SK-N-SH treated with all-trans-retinoic acid at 6 μM for 48 hours (cell line): ENCODE measurements around the gene ZNF558.

Source experiments
- BACH2 ChIP-seq: fragments of 250-450 bp; sonication (Bioruptor Pico); IDR thresholded peaks from 2 replicates; pipeline ENCODE4 v1.9.0; 2021; ENCODE audit warnings: mild to moderate bottlenecking, borderline replicate concordance
- RARB ChIP-seq: fragments of 250-450 bp; sonication (Bioruptor Pico); IDR thresholded peaks from 2 replicates; pipeline ENCODE4 v1.8.0; 2021; ENCODE audit warnings: mild to moderate bottlenecking, moderate library complexity
- SNAI2 ChIP-seq: fragments of 250-450 bp; sonication (Bioruptor Pico); IDR thresholded peaks from 2 replicates; pipeline ENCODE4 v1.5.0; 2020; ENCODE audit warnings: mild to moderate bottlenecking, moderate library complexity
- TCF4 ChIP-seq: fragments of 250-450 bp; sonication (Bioruptor Pico); IDR thresholded peaks from 2 replicates; pipeline ENCODE4 v1.8.0; 2021; ENCODE audit warnings: mild to moderate bottlenecking, moderate library complexity, borderline replicate concordance
- ZFP3 ChIP-seq: fragments of 250-450 bp; sonication (Bioruptor Pico); IDR thresholded peaks from 2 replicates; pipeline ENCODE4 v1.5.0; 2020; ENCODE audit warnings: mild to moderate bottlenecking, moderate library complexity
- ZNF70 ChIP-seq: fragments of 450-650 bp; formaldehyde crosslinking; IDR thresholded peaks from 2 replicates; pipeline ENCODE4 v1.5.0; 2020; ENCODE audit warnings: mild to moderate bottlenecking, moderate library complexity
- TF ChIP-seq, protein P1 (sequence below): fragments of 250-450 bp; sonication (Bioruptor Pico); IDR thresholded peaks from 2 replicates; pipeline ENCODE4 v1.5.1; 2020; ENCODE audit warnings: low read depth, mild to moderate bottlenecking, moderate library complexity

DNA sequence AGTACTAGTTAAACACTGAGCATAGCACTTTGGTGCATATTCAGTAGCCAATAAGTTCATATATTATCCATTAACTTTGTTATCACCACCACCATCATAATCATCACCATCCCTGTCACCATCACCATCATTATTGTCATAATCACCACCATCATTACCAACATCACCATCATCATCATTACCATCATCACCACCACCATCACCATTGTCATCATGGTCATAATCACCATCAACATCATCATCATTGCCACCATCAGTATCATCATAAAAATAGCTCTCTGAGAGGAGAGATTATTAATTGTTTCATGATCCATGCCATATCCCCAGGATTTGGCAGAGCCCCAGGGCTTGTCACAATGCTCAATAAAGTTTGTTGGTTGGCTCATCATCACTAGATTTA is 49.4 kb upstream of the ZNF558 start:
- TF ChIP-seq TCF4 (CRISPR knock-in tag), result no peak
- no peak for TF ChIP-seq ZNF70
- TF ChIP-seq BACH2 (CRISPR knock-in tag), result no peak
- TF ChIP-seq, protein P1, sequence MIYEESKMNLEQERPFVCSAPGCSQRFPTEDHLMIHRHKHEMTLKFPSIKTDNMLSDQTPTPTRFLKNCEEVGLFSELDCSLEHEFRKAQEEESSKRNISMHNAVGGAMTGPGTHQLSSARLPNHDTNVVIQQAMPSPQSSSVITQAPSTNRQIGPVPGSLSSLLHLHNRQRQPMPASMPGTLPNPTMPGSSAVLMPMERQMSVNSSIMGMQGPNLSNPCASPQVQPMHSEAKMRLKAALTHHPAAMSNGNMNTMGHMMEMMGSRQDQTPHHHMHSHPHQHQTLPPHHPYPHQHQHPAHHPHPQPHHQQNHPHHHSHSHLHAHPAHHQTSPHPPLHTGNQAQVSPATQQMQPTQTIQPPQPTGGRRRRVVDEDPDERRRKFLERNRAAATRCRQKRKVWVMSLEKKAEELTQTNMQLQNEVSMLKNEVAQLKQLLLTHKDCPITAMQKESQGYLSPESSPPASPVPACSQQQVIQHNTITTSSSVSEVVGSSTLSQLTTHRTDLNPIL, result no peak
- no peak for TF ChIP-seq ZFP3 (CRISPR knock-in tag)
- TF ChIP-seq SNAI2 (CRISPR knock-in tag), result no peak
- no peak for TF ChIP-seq RARB (CRISPR knock-in tag)
